Activated CD8-positive, alpha-beta T cell treated with anti-CD3 and anti-CD28 coated beads, Interleukin-2, amount 10 ng/mL, durations not matched to agents 7 days and 5 days (primary cell): ENCODE results near the gene FBXO2. TPM values are rescaled to one million over a fixed set of nuclear protein-coding genes. Genes with fewer than 3 reads are reported as not detected.
A peak's percentile ranks its signal among the peaks of the same experiment; 100 is the strongest.

Experiments used
- ATAC-seq: fragments of 150-1000 bp; cut with Tn5 transposase; one replicate; pipeline ENCODE4 v1.10.0; 2021; ENCODE audit warnings: moderate library complexity
- CTCF ChIA-PET: fragments of 350-600 bp; sonication (Branson Sonifier 250); formaldehyde crosslinking; loops from one replicate; lab custom pipeline; 2021; ENCODE audit warnings: antibody characterized with exemption; lab: Charles Lee
- POLR2A ChIA-PET: fragments of 350-600 bp; sonication (Branson Sonifier 250); formaldehyde crosslinking; loops from one replicate; lab custom pipeline; 2021; ENCODE audit warnings: antibody characterized with exemption; lab: Charles Lee
- DNase-seq: peaks from one replicate; pipeline ENCODE4 v3.0.0-alpha.2; 2020
- H3K27ac Mint-ChIP-seq: one replicate; pipeline ENCODE4 v1.8.0; 2021; ENCODE audit warnings: mild to moderate bottlenecking, mixed read lengths
- H3K27me3 Mint-ChIP-seq: one replicate; pipeline ENCODE4 v1.8.0; 2021; ENCODE audit warnings: low read depth, mixed read lengths
- H3K36me3 Mint-ChIP-seq: one replicate; pipeline ENCODE4 v1.8.0; 2021; ENCODE audit warnings: low read depth, mixed read lengths
- H3K4me1 Mint-ChIP-seq: one replicate; pipeline ENCODE4 v1.8.0; 2021; ENCODE audit warnings: low read depth, mixed read lengths
- H3K4me3 Mint-ChIP-seq: one replicate; pipeline ENCODE4 v1.8.0; 2021; ENCODE audit warnings: mild to moderate bottlenecking, mixed read lengths
- H3K9me3 Mint-ChIP-seq: one replicate; pipeline ENCODE4 v1.8.0; 2022; ENCODE audit warnings: mixed read lengths; ENCODE audit not compliant: insufficient read depth
- total RNA-seq, 2 experiments: library from RNA; stranded (reverse); gene quantifications; one replicate each; pipeline ENCODE4 v1.2.3, GENCODE V29; 2021

FBXO2 gene
- total RNA-seq: 1 to 10 TPM; 5.6 to 6.0 TPM

GRCh38 chr1:11654137-11654938, at the start of gene FBXO2, which contains the start of gene FBXO44:
Gene FBXO2, minus strand, starts transcription at chr1:11654429. Its CDS starts 89 bp downstream, at chr1:11654340.
Gene FBXO44, plus strand, starts transcription at chr1:11654877. Its CDS starts 959 bp downstream, at chr1:11655836.
- DNase-seq (peak; percentile 71), ATAC-seq (peak; percentile 80)
- H3K36me3 Mint-ChIP-seq: peaks cover 22% of the 10 kb centered on the region
- H3K4me3 Mint-ChIP-seq: peak within 1 kb of the TSS; percentile 74
- ChIA-PET CTCF (interaction anchor here (3.9 to 7.2 kb wide), 3 partner anchors 10 to 65 kb away, joined by 19 to 86 read pairs (median 25); partner anchors contain the start of gene FBXO6), POLR2A (interaction anchor here (3.0 to 4.2 kb wide), 2 partner anchors 10 to 65 kb away, joined by 11 to 30 read pairs; partner anchors contain the start of gene FBXO6)
- peaks cover 2% of the 10 kb centered on the region for H3K27me3 Mint-ChIP-seq
- no peaks in the 10 kb centered on the region for H3K9me3 Mint-ChIP-seq
- peaks cover 40% of the 10 kb centered on the region for H3K4me1 Mint-ChIP-seq
- H3K27ac Mint-ChIP-seq: no peak within 1 kb of the TSS

- Mint-ChIP-seq H3K4me3 (no peak overlapping the region), H3K9me3 (no peaks in the 10 kb centered on the region), H3K4me1 (peaks cover 11% of the 10 kb centered on the region), H3K27ac (no peak overlapping the region), H3K36me3 (peaks cover 2% of the 10 kb centered on the region), H3K27me3 (peaks cover 21% of the 10 kb centered on the region)
- DNase-seq (no peak), ATAC-seq (no peak)
- CTCF ChIA-PET: interaction anchor here (2.1 kb wide), 1 partner anchor 12 kb away, joined by 9 read pairs; no protein-coding TSS in a partner anchor
- POLR2A ChIA-PET: no interaction called here
Measured at GRCh38 chr1:11703357-11704193, 49.3 kb upstream of the FBXO2 start.

GRCh38 chr1:11701981-11702803, 48.0 kb upstream of the FBXO2 start:
- Mint-ChIP-seq H3K27ac (no peak overlapping the region), H3K4me1 (peaks cover 19% of the 10 kb centered on the region), H3K9me3 (no peaks in the 10 kb centered on the region), H3K4me3 (no peak overlapping the region), H3K36me3 (no peaks in the 10 kb centered on the region), H3K27me3 (peaks cover 24% of the 10 kb centered on the region)
- ATAC-seq (no peak), DNase-seq (no peak)
- ChIA-PET POLR2A (no interaction called here), CTCF (no interaction called here)

- ChIA-PET POLR2A (interaction anchor here (1.2 to 1.7 kb wide), 2 partner anchors 42 to 207 kb away, joined by 3 to 5 read pairs; no protein-coding TSS in a partner anchor), CTCF (no interaction called here)
- peaks cover 21% of the 10 kb centered on the region for H3K4me1 Mint-ChIP-seq
- no peak overlapping the region for H3K4me3 Mint-ChIP-seq
- ATAC-seq (no peak), DNase-seq (no peak)
- no peaks in the 10 kb centered on the region for H3K36me3 Mint-ChIP-seq
- peaks cover 24% of the 10 kb centered on the region for H3K27me3 Mint-ChIP-seq
- no peak overlapping the region for H3K27ac Mint-ChIP-seq
- H3K9me3 Mint-ChIP-seq: no peaks in the 10 kb centered on the region
Measured at GRCh38 chr1:11701551-11701961, 47.3 kb upstream of the FBXO2 start.

- Mint-ChIP-seq H3K4me1 (peaks cover 21% of the 10 kb centered on the region), H3K9me3 (no peaks in the 10 kb centered on the region), H3K27ac (no peak overlapping the region), H3K27me3 (peaks cover 24% of the 10 kb centered on the region), H3K36me3 (no peaks in the 10 kb centered on the region), H3K4me3 (no peak overlapping the region)
- DNase-seq (no peak), ATAC-seq (no peak)
- ChIA-PET POLR2A (interaction anchor here (1.2 to 1.7 kb wide), 2 partner anchors 41 to 208 kb away, joined by 3 to 5 read pairs; no protein-coding TSS in a partner anchor), CTCF (interaction anchor here (0.8 to 1.4 kb wide), 2 partner anchors 19 to 36 kb away, joined by 3 to 4 read pairs; partner anchors contain the start of gene MAD2L2)
Measured at GRCh38 chr1:11700601-11701467, 46.6 kb upstream of the FBXO2 start.

- no peak for DNase-seq
- Mint-ChIP-seq H3K4me3 (no peak overlapping the region), H3K27me3 (peaks cover 19% of the 10 kb centered on the region), H3K4me1 (peaks cover 27% of the 10 kb centered on the region), H3K9me3 (no peaks in the 10 kb centered on the region), H3K27ac (no peak overlapping the region), H3K36me3 (peaks cover 1% of the 10 kb centered on the region)
- ChIA-PET POLR2A (no interaction called here), CTCF (interaction anchor here (1.5 to 2.5 kb wide), 2 partner anchors 10 to 21 kb away, joined by 3 to 8 read pairs; no protein-coding TSS in a partner anchor)
- ATAC-seq: no peak
Measured at GRCh38 chr1:11697893-11698210, 43.6 kb upstream of the FBXO2 start.

GRCh38 chr1:11697188-11697892, 43.1 kb upstream of the FBXO2 start:
- ATAC-seq (no peak), DNase-seq (no peak)
- no peak overlapping the region for H3K4me3 Mint-ChIP-seq
- H3K27me3 Mint-ChIP-seq: peaks cover 23% of the 10 kb centered on the region
- H3K27ac Mint-ChIP-seq: no peak overlapping the region
- CTCF ChIA-PET: interaction anchor here (1.5 to 2.8 kb wide), 3 partner anchors 11 to 22 kb away, joined by 3 to 8 read pairs (median 7); no protein-coding TSS in a partner anchor
- peaks cover 1% of the 10 kb centered on the region for H3K36me3 Mint-ChIP-seq
- no peaks in the 10 kb centered on the region for H3K9me3 Mint-ChIP-seq
- peaks cover 32% of the 10 kb centered on the region for H3K4me1 Mint-ChIP-seq
- POLR2A ChIA-PET: interaction anchor here (1.0 kb wide), 1 partner anchor 213 kb away, joined by 3 read pairs; no protein-coding TSS in a partner anchor

- Mint-ChIP-seq H3K27me3 (peaks cover 26% of the 10 kb centered on the region), H3K27ac (no peak overlapping the region), H3K36me3 (peaks cover 1% of the 10 kb centered on the region), H3K4me1 (peaks cover 36% of the 10 kb centered on the region), H3K9me3 (no peaks in the 10 kb centered on the region), H3K4me3 (no peak overlapping the region)
- ATAC-seq (no peak), DNase-seq (no peak)
- CTCF ChIA-PET: interaction anchor here (1.4 to 2.8 kb wide), 2 partner anchors 14 to 24 kb away, joined by 3 to 7 read pairs; no protein-coding TSS in a partner anchor
- POLR2A ChIA-PET: interaction anchor here (1.0 kb wide), 1 partner anchor 214 kb away, joined by 3 read pairs; no protein-coding TSS in a partner anchor
Measured at GRCh38 chr1:11695861-11696260, 41.6 kb upstream of the FBXO2 start.

GRCh38 chr1:11693917-11694316, 39.7 kb upstream of the FBXO2 start:
- no peak for DNase-seq
- Mint-ChIP-seq H3K4me1 (peaks cover 49% of the 10 kb centered on the region), H3K36me3 (peaks cover 1% of the 10 kb centered on the region), H3K9me3 (no peaks in the 10 kb centered on the region), H3K27ac (peak overlapping the region; percentile 91), H3K27me3 (peaks cover 37% of the 10 kb centered on the region), H3K4me3 (peak overlapping the region; percentile 29)
- no peak for ATAC-seq
- ChIA-PET CTCF (interaction anchor here (0.9 to 1.4 kb wide), 2 partner anchors 12 to 17 kb away, joined by 3 to 4 read pairs; no protein-coding TSS in a partner anchor), POLR2A (interaction anchor here (0.5 to 1.6 kb wide), 4 partner anchors 13 to 216 kb away, joined by 3 to 7 read pairs (median 6); partner anchors contain the start of gene MAD2L2)
